Stimulated activated CD8-positive, alpha-beta memory T cell treated with anti-CD3 and anti-CD28 coated beads, Interleukin-15, amount 100 ng/mL, for 1 hour (primary cell): ENCODE measurements around the gene CDH13.

Source experiments
- DNase-seq: peaks from one replicate; pipeline ENCODE4 v3.0.0-alpha.2; 2020; ENCODE audit warnings: low read depth

CDH13 gene

GRCh38 chr16:83058376-83058775 is 431.6 kb downstream of the CDH13 start:
- no peak for DNase-seq

GRCh38 chr16:83059237-83059636 is 432.5 kb downstream of the CDH13 start:
- no peak for DNase-seq

DNA sequence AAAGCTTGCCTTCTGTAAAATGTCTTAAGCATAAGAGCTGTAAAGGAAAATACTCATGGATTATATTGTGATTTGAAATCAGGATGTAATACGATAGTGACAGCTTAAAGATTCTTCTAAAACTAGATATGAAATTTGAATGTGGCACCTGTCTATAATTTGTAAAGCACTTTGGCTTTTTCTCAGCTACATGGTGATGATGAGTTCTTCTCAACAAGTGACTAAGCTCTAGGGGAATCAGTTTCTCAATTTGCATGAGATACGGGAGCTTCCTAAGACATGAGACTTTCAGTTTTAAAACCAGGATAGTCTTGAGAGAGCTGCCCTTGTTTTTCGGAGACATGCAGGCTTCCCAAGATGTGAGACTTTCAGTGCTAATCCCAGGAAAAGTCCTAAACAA is 439.2 kb downstream of the CDH13 start:
- no peak for DNase-seq

GRCh38 chr16:83066881-83067280 is 440.1 kb downstream of the CDH13 start:
- no peak for DNase-seq

GRCh38 chr16:83068686-83069085 is 441.9 kb downstream of the CDH13 start:
- DNase-seq = no peak

DNA sequence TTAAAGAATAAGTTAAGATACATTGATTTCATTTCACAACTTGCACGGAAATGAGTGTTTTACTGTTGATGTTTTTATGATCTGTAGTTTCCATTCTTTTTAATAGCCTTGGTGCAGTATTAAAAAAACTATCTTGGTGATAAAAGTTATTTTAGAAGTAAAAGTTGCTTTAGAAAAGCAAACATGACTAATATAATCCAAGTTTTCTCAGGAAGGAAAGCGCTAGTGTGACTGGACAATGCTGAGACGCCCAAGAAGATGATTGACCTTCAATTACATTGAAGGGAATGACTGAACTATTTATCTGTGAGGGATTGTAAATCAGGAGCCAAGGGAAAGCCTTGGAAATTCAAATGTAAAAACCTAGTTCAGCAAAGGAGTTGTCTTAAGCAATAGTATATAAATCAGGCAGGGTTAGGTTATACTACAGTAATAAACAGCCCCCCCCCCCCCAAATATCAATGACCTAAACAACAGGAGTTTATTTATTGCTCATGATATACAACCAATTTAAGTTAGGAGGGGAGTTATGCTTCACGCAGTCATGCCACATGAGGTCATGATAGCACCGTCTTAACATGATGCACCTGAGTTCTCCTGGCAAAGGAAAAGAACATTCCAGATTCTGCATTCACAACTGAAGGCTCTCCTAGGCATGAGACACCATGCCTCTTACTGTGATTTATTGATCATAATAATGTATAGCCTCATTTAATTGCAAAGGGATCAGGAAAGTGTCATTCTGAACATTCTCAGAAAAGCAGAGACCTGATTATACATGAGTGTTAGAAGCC is 443.8 kb downstream of the CDH13 start:
- DNase-seq = no peak

DNA sequence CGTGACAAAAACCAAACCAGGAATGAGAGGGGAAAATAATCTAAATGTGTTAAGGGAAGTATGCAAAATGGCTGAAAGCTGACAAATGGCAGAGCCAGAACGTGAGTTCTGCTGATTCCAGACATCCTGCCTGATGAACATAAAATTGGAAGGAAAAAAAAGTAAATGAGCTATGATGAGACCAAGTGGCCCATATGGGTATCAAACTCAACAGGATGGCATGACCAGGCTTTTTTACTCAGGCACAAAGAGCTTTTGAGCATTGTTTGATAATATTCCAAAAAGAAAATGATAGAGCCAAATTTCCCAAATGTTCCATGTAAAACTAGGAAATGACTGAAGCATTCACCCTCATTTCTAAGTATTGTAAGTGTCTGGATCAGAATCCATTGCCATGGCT is 449.2 kb downstream of the CDH13 start:
- no peak for DNase-seq

- no peak for DNase-seq
These were observed 456.6 kb downstream of the CDH13 start for GRCh38 chr16:83083361-83083760.

DNA sequence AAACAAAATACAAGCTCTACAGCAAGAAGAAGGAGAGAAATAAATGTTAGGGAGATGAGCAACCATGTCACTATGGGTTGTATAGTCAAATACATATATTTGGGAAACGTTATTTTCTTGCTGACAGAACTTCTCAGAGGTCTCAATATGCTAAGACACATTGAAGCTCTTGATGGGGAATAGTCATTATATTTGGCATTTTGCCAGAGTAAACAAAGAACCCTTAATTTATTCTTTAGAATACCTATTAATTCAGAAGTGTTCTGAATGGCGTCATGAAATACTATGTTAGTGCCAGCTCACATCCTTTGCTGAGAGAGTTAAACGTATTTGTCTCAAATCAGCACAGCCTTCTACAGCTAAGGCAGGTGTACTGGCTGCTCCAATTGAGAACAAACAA is 458.9 kb downstream of the CDH13 start:
- no peak for DNase-seq

DNA sequence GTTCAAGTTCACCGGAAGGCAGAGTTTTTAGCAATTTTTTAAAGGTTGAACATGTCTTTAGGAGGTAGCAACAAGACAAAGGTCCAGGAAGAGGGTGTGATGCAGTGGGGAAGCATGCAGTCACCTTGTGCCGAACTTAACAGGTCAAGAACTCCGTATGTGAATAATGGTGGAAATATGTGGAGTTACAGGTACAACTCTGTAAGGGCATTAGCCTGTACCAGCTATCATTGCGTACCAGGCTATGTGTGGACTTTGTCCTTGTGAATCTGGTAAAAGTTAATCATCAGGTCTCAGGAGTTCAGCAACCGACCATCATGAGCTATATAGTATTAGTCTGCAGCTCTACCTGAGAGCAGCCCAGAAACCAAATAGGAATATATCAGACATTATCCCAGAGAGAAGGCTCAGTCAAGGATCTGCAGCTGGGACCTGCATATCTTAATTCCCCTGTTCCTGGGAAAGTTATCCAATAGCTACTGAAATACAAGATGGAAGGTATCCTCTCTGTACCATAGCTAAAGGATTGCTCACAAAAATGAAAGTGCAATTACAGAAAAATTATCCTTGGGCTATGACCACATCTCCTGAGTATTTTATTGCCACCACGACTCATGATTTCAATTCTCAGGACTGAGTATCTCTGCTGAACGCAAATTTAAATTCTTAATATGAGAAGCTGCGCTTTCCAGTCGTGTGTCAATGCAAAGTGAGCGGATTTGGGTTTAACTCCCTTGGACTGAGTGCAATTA is 469.3 kb downstream of the CDH13 start:
- no peak for DNase-seq

GRCh38 chr16:83098536-83098935 is 471.8 kb downstream of the CDH13 start:
- no peak for DNase-seq

DNA sequence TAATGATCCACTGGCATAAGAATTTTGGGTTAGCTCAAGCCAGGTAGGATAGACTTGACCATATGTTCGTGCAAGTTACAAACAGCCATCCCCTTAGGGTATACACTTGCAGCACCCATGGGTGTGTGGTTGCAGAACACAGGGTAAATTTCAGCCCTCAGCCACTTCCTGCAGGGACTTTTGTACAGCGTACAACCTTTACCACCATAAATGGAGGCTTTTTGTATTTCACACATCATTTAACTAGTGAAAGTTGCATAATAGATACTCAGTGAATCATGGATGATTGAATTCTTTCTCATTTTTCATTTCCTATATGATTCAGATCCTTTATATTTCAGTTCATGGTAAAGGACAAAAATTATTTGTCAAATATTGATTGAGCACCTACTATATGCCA is 473.9 kb downstream of the CDH13 start:
- no peak for DNase-seq

- DNase-seq = no peak
These were observed 475.6 kb downstream of the CDH13 start for GRCh38 chr16:83102336-83102735.

- no peak for DNase-seq
These were observed 478.7 kb downstream of the CDH13 start for GRCh38 chr16:83105279-83106077.

DNA sequence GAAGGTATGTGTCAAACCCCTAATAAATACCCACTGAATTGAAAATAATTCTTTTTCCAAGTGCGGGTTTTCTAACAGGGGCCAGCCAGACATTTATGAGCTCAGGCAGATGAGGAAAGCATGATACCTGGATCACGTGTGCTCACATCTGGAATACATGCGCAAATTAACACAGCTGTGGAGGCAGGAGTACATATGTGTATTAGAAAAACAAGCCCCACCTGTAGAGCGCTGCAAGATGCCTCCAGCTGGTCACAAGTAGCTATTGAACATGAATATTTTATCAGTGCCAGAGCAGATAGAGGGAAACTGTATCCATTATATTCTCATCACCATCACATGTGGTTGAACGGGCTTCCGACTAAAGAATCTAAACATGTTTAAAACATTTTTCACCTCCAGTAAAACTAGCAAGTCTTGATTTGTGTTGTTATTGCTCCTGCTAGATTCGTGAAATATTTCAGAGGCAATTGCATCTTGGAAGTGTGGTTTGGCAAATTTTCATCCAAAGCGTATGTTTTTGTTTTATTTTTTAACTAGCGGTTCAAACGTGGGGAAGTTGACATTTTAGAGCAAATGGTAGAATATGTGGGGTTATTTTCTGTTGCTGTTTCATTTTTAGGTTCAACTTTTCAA is 482.8 kb downstream of the CDH13 start:
- DNase-seq = no peak

DNA sequence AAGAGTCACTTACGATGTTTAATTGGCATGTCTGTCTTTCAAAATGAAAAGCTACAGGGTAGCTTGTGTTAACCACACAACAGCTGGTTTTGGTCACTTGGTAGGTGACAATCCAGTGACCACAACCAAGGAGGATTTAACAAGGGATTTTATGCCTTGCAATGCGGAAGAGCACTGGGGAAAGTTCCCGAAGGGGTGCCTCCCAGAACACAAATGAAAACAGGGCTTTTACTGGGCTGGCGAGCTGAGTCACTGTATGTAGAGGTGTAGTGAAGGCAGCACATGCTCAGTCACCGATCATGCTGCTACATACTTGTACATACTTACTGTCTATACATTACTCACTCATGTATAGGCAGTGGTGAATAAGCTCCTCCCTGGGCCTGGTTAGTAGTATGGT is 483.5 kb downstream of the CDH13 start:
- no peak for DNase-seq

DNA sequence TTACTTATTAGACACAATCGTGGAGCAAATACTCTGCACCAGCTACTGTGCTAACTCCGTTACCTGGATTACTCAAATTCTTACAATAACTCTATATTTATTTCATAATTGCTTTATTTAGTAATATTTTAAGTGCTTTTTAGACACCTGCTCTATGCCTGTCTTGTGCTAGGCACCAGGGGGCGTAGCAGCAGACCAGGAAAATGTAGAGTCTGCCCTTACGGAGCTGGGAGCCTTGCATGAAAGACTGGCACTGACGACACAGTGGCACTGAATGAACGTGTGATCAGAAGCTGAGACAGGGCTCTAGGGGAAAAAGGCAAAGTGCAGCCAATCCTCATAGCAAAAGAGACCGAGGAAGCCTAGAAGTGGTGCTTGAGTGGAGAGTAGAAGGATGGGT is 486.5 kb downstream of the CDH13 start:
- DNase-seq = no peak

GRCh38 chr16:83113811-83114210 is 487.0 kb downstream of the CDH13 start:
- DNase-seq = no peak

DNA sequence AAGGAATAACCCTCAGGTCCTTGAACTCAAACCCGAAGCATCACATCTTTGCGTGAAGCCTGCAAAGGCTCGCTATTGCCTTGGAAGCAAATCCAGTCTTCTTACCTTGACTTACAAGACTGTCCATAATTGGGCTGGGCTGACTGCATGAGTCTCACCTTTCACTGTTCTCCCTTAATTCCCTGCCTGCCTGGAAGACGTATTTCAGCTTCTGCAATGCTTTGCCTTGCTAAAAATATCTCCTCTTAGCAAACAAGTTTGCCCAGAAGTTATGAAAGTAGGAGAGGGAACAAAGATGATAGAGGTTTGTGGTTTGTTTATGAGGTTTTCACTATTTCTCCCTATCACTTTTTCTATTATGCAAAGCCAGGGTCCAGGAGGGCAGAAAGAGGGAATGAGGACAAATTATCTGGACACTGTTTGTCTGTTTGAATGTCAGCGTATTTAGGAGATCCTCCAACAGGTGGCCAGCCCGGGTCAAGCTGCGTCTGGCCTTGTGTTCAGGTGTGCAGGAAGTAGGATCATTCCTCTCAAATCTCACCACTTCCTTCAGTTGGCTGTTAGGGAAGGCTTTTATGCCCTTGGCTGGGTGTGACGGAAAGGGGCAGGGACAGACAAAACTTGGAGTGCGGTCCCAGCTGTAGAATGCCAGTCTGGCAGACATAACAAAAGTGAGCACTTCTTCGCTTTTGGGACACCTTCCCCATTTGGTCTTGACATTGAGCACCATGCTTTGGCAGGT is 488.9 kb downstream of the CDH13 start:
- DNase-seq = no peak

DNA sequence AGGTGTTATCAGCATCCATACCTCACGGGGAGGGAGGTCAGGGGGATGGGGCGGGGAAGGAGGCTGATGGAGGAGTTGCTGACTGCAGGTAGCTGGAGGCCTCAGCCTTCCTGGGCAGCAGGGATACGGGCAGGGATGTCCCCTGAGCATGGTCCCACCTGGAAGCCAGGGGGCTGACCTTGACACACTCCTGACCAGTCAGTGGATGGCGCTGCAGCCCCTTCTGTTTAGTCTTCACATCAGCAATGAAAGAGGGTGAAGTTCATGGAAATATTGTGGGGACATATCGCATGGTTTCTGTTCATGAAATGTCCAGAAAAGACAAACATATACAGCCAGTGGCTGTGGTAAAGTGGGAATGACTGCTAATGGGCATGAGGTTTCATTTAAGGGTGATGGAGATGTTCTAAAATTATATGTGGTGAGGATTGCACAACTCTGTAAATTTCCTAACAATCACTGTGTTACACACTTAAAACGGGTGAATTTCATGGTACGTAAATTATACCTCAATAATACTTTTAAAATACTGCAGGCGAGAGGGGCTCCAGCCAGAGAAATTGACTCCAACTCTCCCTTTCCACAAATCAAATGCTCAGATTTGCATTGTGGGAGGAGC is 489.6 kb downstream of the CDH13 start:
- no peak for DNase-seq

DNA sequence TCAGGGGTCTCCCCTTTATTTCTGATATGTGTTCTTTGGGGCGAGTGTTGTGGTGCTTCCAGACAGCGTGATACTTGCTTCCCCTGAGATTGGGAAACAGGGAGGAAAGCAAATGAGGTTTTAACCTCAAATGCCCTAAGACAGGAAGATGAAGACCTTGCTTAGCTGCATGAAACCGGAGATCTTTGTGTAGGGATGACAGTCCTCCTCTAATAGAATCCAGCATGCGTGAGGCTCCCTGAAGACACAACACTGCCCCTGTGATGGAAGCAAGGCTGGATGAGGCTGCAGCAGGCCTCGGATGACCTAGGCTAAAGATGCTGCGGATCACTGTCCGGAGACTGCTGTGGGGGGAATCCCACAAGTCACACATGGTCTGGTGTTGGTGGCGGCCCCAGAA is 491.0 kb downstream of the CDH13 start:
- no peak for DNase-seq
